Liver (tissue), 9 donors: ENCODE data around the gene PHF21B. TPM values are rescaled to one million over a fixed set of nuclear protein-coding genes. Genes with fewer than 3 reads are reported as not detected.

ENCODE experiments used
- DNase-seq: peaks from one replicate; pipeline ENCODE4 v3.0.0-alpha.2; 2017; ENCODE audit warnings: low spot score
- H3K27ac ChIP-seq, 2 donors: one replicate each; pipeline ENCODE4 v1.7.0; 2013; ENCODE audit warnings: inconsistent platforms in 2 of 2, low read length in 2 of 2, control low read depth in 1 of 2, low read depth in 1 of 2, mild to moderate bottlenecking in 1 of 2
- H3K27me3 ChIP-seq, 4 donors: one replicate each; pipeline versions ENCODE4 v1.6.1 to v1.7.0; 2013; ENCODE audit warnings: low read length in 3 of 4, inconsistent platforms in 1 of 4, mild to moderate bottlenecking in 1 of 4, moderate library complexity in 1 of 4; ENCODE audit not compliant: control insufficient read depth in 4 of 4, insufficient read depth in 4 of 4
- H3K36me3 ChIP-seq, 4 donors: one replicate each; pipeline versions ENCODE4 v1.6.1 to v1.7.0; 2013; ENCODE audit warnings: low read length in 3 of 4, mild to moderate bottlenecking in 3 of 4, low read depth in 1 of 4, moderate library complexity in 1 of 4; ENCODE audit not compliant: control insufficient read depth in 4 of 4, insufficient read depth in 3 of 4
- H3K4me1 ChIP-seq, 4 donors: one replicate each; pipeline versions ENCODE4 v1.6.1 to v1.7.0; 2013; ENCODE audit warnings: low read length in 3 of 4, mild to moderate bottlenecking in 3 of 4, moderate library complexity in 1 of 4; ENCODE audit not compliant: control insufficient read depth in 4 of 4, insufficient read depth in 4 of 4
- H3K4me3 ChIP-seq, 3 donors: one replicate each; pipeline versions ENCODE4 v1.6.1 to v1.7.0; 2013; ENCODE audit warnings: low read length in 3 of 3, control low read depth in 1 of 3, low read depth in 1 of 3, mild to moderate bottlenecking in 1 of 3
- H3K9ac ChIP-seq, 2 donors: one replicate each; pipeline ENCODE4 v1.7.0; 2013; ENCODE audit warnings: low read length in 2 of 2, mild to moderate bottlenecking in 2 of 2, moderate library complexity in 2 of 2, control low read depth in 1 of 2, low read depth in 1 of 2
- H3K9me3 ChIP-seq, 4 donors: one replicate each; pipeline versions ENCODE4 v1.6.1 to v1.7.0; 2013; ENCODE audit warnings: low read length in 3 of 4; ENCODE audit not compliant: control insufficient read depth in 4 of 4
- FOXA1 ChIP-seq: IDR thresholded peaks from 2 replicates; pipeline ENCODE4 v1.6.1; 2016; ENCODE audit warnings: antibody characterized with exemption
- FOXA2 ChIP-seq: IDR thresholded peaks from 2 replicates; pipeline ENCODE4 v1.6.1; 2016; ENCODE audit warnings: antibody characterized with exemption
- GABPA ChIP-seq, 2 donors: IDR thresholded peaks in 1 of 2; conservative IDR thresholded peaks in 1 of 2; 2 replicates each; pipeline ENCODE4 v1.6.1; 2016; ENCODE audit warnings: antibody characterized with exemption in 2 of 2, mild to moderate bottlenecking in 1 of 2, moderate library complexity in 1 of 2
- HNF4A ChIP-seq, 2 donors: conservative IDR thresholded peaks; 2 replicates each; pipeline ENCODE4 v1.6.1; 2016; ENCODE audit warnings: antibody characterized with exemption in 2 of 2, mild to moderate bottlenecking in 2 of 2
- HNF4G ChIP-seq: IDR thresholded peaks from 2 replicates; pipeline ENCODE4 v1.6.1; 2016; ENCODE audit warnings: antibody characterized with exemption
- RAD21 ChIP-seq, 2 donors: IDR thresholded peaks; 2 replicates each; pipeline ENCODE4 v1.6.1; 2016; ENCODE audit warnings: antibody characterized with exemption in 2 of 2, mild to moderate bottlenecking in 2 of 2
- RXRA ChIP-seq, 2 donors: IDR thresholded peaks; 2 replicates each; pipeline ENCODE4 v1.6.1; 2017 to 2018; ENCODE audit warnings: antibody characterized with exemption in 2 of 2, mild to moderate bottlenecking in 1 of 2
- TAF1 ChIP-seq: conservative IDR thresholded peaks from 2 replicates; pipeline ENCODE4 v1.6.1; 2016; ENCODE audit warnings: antibody characterized with exemption, mild to moderate bottlenecking
- ZBTB33 ChIP-seq: IDR thresholded peaks from 2 replicates; pipeline ENCODE4 v1.6.1; 2016; ENCODE audit warnings: antibody characterized with exemption
- WGBS: extraction: QIAGEN DNeasy Blood & Tissue Kit; methylation state at CpG from one replicate; pipeline ENCODE4 v1.1.7; 2013; 5-methylcytosine and 5-hydroxymethylcytosine counted together
- polyA plus RNA-seq, 2 donors: library from polyadenylated mRNA; stranded (reverse) in 1 of 2; unstranded in 1 of 2; fragments of 200-250 nt in 1 of 2; fragments of >200 nt in 1 of 2; fragmentation: Nextera tagmentation in 1 of 2; extraction: Ambion mirVana in 1 of 2; gene quantifications; one replicate each; pipeline versions ENCODE4 v1.2.1 to v1.2.3, GENCODE V29; 2013 to 2015
- total RNA-seq, 2 donors: library from RNA; depleted of rRNA; stranded (reverse); fragments of >200 nt; gene quantifications; one replicate each; pipeline ENCODE4 v1.2.3, GENCODE V29; 2014
- TF ChIP-seq, protein P1 (sequence below): IDR thresholded peaks from 2 replicates; pipeline ENCODE4 v1.6.1; 2016; ENCODE audit warnings: antibody characterized with exemption
- TF ChIP-seq, protein P2 (sequence below): fragments of 150-350 bp; IDR thresholded peaks from 2 replicates; pipeline ENCODE4 v1.5.1; 2017; ENCODE audit warnings: improper control_type of control experiment, low read depth, low read length; ENCODE audit not compliant: missing input control
- TF ChIP-seq, protein P3 (sequence below): IDR thresholded peaks from 2 replicates; pipeline ENCODE4 v1.6.1; 2016; ENCODE audit warnings: antibody characterized with exemption, mild to moderate bottlenecking
- donor health status: healthy.
- donor health status: healthy.
- donor health status: healthy.
- donor health status: healthy.
- donor health status: healthy.

The PHF21B gene
- total and polyA plus RNA-seq, 4 donors: not detected

DNA sequence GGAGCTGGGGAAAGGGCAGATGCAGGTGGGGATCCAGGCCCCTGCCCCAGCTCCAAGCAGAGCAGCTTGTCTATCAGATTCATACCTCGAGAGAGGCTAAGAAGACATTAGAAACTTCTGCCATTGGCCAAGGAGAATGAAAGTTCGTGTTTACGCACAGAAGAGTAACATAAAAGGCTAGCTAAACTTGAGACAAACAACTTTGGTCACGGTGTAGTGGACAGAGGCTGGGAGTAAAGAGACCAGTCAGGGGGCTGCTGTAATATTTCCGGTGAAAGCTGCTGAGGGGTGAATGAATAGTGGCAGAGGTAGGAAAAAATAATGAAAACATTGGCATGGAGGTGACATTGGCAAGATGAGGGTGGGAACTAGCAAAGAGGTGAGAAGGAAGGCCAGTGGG lies 22.9 kb downstream of the PHF21B start (continued):
- TF ChIP-seq ZBTB33 (no peak), HNF4G (no peak), RXRA (IDR thresholded peaks at IDR 0.05) (no peak), FOXA1 (no peak), HNF4A (conservative IDR thresholded peaks at IDR 0.05) (no peak), RAD21 (IDR thresholded peaks at IDR 0.05) (no peak), TAF1 (no peak)
- TF ChIP-seq, protein P1, sequence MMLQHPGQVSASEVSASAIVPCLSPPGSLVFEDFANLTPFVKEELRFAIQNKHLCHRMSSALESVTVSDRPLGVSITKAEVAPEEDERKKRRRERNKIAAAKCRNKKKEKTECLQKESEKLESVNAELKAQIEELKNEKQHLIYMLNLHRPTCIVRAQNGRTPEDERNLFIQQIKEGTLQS: no peak

- TF ChIP-seq RXRA (IDR thresholded peaks at IDR 0.05) (no peak), FOXA1 (no peak), HNF4A (conservative IDR thresholded peaks at IDR 0.05) (no peak), FOXA2 (no peak), GABPA (IDR thresholded peaks at IDR 0.05 in 1 of 2, conservative IDR thresholded peaks at IDR 0.05 in 1 of 2) (no peak), ZBTB33 (no peak)
- TF ChIP-seq, protein P2, sequence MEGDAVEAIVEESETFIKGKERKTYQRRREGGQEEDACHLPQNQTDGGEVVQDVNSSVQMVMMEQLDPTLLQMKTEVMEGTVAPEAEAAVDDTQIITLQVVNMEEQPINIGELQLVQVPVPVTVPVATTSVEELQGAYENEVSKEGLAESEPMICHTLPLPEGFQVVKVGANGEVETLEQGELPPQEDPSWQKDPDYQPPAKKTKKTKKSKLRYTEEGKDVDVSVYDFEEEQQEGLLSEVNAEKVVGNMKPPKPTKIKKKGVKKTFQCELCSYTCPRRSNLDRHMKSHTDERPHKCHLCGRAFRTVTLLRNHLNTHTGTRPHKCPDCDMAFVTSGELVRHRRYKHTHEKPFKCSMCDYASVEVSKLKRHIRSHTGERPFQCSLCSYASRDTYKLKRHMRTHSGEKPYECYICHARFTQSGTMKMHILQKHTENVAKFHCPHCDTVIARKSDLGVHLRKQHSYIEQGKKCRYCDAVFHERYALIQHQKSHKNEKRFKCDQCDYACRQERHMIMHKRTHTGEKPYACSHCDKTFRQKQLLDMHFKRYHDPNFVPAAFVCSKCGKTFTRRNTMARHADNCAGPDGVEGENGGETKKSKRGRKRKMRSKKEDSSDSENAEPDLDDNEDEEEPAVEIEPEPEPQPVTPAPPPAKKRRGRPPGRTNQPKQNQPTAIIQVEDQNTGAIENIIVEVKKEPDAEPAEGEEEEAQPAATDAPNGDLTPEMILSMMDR: no peak
- TF ChIP-seq, protein P1: no peak
- TF ChIP-seq, protein P3, sequence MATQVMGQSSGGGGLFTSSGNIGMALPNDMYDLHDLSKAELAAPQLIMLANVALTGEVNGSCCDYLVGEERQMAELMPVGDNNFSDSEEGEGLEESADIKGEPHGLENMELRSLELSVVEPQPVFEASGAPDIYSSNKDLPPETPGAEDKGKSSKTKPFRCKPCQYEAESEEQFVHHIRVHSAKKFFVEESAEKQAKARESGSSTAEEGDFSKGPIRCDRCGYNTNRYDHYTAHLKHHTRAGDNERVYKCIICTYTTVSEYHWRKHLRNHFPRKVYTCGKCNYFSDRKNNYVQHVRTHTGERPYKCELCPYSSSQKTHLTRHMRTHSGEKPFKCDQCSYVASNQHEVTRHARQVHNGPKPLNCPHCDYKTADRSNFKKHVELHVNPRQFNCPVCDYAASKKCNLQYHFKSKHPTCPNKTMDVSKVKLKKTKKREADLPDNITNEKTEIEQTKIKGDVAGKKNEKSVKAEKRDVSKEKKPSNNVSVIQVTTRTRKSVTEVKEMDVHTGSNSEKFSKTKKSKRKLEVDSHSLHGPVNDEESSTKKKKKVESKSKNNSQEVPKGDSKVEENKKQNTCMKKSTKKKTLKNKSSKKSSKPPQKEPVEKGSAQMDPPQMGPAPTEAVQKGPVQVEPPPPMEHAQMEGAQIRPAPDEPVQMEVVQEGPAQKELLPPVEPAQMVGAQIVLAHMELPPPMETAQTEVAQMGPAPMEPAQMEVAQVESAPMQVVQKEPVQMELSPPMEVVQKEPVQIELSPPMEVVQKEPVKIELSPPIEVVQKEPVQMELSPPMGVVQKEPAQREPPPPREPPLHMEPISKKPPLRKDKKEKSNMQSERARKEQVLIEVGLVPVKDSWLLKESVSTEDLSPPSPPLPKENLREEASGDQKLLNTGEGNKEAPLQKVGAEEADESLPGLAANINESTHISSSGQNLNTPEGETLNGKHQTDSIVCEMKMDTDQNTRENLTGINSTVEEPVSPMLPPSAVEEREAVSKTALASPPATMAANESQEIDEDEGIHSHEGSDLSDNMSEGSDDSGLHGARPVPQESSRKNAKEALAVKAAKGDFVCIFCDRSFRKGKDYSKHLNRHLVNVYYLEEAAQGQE: no peak
- no peak for DNase-seq
- peaks cover 0 to 2% (median 0%) of the 10 kb centered on the region in 4 donors for H3K27me3 ChIP-seq
- H3K27ac ChIP-seq: no peak overlapping the region
- no peaks in the 10 kb centered on the region for H3K4me1 ChIP-seq
- 91% methylated on average over 4 of the region's 4 CpGs for whole genome bisulfite sequencing
- no peak overlapping the region for H3K9ac ChIP-seq
- no peak overlapping the region for H3K4me3 ChIP-seq
- no peaks in the 10 kb centered on the region for H3K36me3 ChIP-seq
- no peaks in the 10 kb centered on the region for H3K9me3 ChIP-seq
These were observed 23.8 kb downstream of the PHF21B start for GRCh38 chr22:44985906-44986527.
